HepG2 (cell line): ENCODE measurements around the gene CCNL1. TPM values are rescaled to one million over a fixed set of nuclear protein-coding genes. Genes with fewer than 3 reads are reported as not detected.

ENCODE experiments used
- BRD4 ChIP-seq: sonication (generic); formaldehyde crosslinking; IDR thresholded peaks from 2 replicates; pipeline ENCODE4 v1.4.0; 2020; ENCODE audit warnings: missing genetic modification reagents
- GTF3A ChIP-seq: sonication (generic); formaldehyde crosslinking; conservative IDR thresholded peaks from 2 replicates; pipeline ENCODE4 v1.4.0; 2020; ENCODE audit warnings: mild to moderate bottlenecking, missing genetic modification reagents
- HCFC1 ChIP-seq: fragments of 150-350 bp; IDR thresholded peaks from 2 replicates; pipeline ENCODE4 v1.6.1; 2014; ENCODE audit warnings: low read depth, low read length
- HIVEP1 ChIP-seq: sonication (generic); formaldehyde crosslinking; IDR thresholded peaks from 2 replicates; pipeline ENCODE4 v1.4.0; 2020; ENCODE audit warnings: mild to moderate bottlenecking, missing genetic modification reagents
- IKZF1 ChIP-seq: fragments of 450-650 bp; IDR thresholded peaks from 2 replicates; pipeline ENCODE4 v1.7.1; 2016
- KAT2B ChIP-seq: fragments of 150-350 bp; IDR thresholded peaks from 2 replicates; pipeline ENCODE4 v1.6.1; 2014; ENCODE audit warnings: low read depth, low read length, borderline replicate concordance
- KLF16 ChIP-seq, 2 experiments: sonication (generic) in 1 of 2; formaldehyde crosslinking in 1 of 2; IDR thresholded peaks; 2 replicates each; pipeline versions ENCODE4 v1.6.1 to v1.8.0; 2016 to 2023; ENCODE audit warnings: missing genetic modification reagents in 2 of 2, missing compliant biosample characterization in 1 of 2
- MTF1 ChIP-seq: sonication (generic); formaldehyde crosslinking; IDR thresholded peaks from 2 replicates; pipeline ENCODE4 v1.5.0; 2020; ENCODE audit warnings: missing genetic modification reagents
- NR2F1 ChIP-seq, 2 experiments: fragments of 450-650 bp in 1 of 2; formaldehyde crosslinking in 1 of 2; IDR thresholded peaks; 2 replicates each; pipeline versions ENCODE4 v1.5.0 to v1.6.1; 2016 to 2020; ENCODE audit warnings: mild to moderate bottlenecking in 1 of 2, missing compliant biosample characterization in 1 of 2, missing genetic modification reagents in 1 of 2, moderate library complexity in 1 of 2
- NR3C1 ChIP-seq: sonication (generic); formaldehyde crosslinking; IDR thresholded peaks from 2 replicates; pipeline ENCODE4 v1.4.0; 2020; ENCODE audit warnings: missing genetic modification reagents
- ONECUT2 ChIP-seq: sonication (generic); formaldehyde crosslinking; IDR thresholded peaks from 2 replicates; pipeline ENCODE4 v1.4.0; 2020; ENCODE audit warnings: missing genetic modification reagents
- PPARG ChIP-seq: conservative IDR thresholded peaks from 2 replicates; pipeline ENCODE4 v1.6.1; 2016; ENCODE audit warnings: missing biosample characterization, missing genetic modification reagents
- RARG ChIP-seq: sonication (generic); formaldehyde crosslinking; IDR thresholded peaks from 2 replicates; pipeline ENCODE4 v1.4.0; 2020; ENCODE audit warnings: low read depth, mild to moderate bottlenecking, missing genetic modification reagents
- RFXAP ChIP-seq: sonication (generic); formaldehyde crosslinking; IDR thresholded peaks from 2 replicates; pipeline ENCODE4 v1.4.0; 2020; ENCODE audit warnings: missing genetic modification reagents, borderline replicate concordance
- RORA ChIP-seq: sonication (generic); formaldehyde crosslinking; IDR thresholded peaks from 2 replicates; pipeline ENCODE4 v1.5.0; 2020; ENCODE audit warnings: mild to moderate bottlenecking, missing genetic modification reagents, moderate library complexity
- SMYD3 ChIP-seq: sonication (generic); formaldehyde crosslinking; IDR thresholded peaks from 2 replicates; pipeline ENCODE4 v1.8.1; 2023; ENCODE audit warnings: mild to moderate bottlenecking, missing genetic modification reagents
- SP4 ChIP-seq: sonication (generic); formaldehyde crosslinking; IDR thresholded peaks from 2 replicates; pipeline ENCODE4 v1.8.1; 2023; ENCODE audit warnings: mild to moderate bottlenecking, missing genetic modification reagents
- SRY ChIP-seq: sonication (generic); formaldehyde crosslinking; IDR thresholded peaks from 2 replicates; pipeline ENCODE4 v1.8.0; 2022; ENCODE audit warnings: mild to moderate bottlenecking, missing genetic modification reagents
- ZFP62 ChIP-seq: sonication (generic); formaldehyde crosslinking; IDR thresholded peaks from 2 replicates; pipeline ENCODE4 v1.4.0; 2020; ENCODE audit warnings: missing genetic modification reagents
- ZKSCAN5 ChIP-seq: sonication (generic); formaldehyde crosslinking; IDR thresholded peaks from 2 replicates; pipeline ENCODE4 v1.5.1; 2020; ENCODE audit warnings: mild to moderate bottlenecking, missing genetic modification reagents
- ZNF33A ChIP-seq: sonication (generic); formaldehyde crosslinking; IDR thresholded peaks from 2 replicates; pipeline ENCODE4 v1.5.1; 2020; ENCODE audit warnings: missing genetic modification reagents, mild to moderate bottlenecking, moderate library complexity, borderline replicate concordance
- ZNF430 ChIP-seq: sonication (generic); formaldehyde crosslinking; IDR thresholded peaks from 2 replicates; pipeline ENCODE4 v1.9.0; 2021; ENCODE audit warnings: mild to moderate bottlenecking, missing genetic modification reagents
- ZNF441 ChIP-seq: sonication (generic); formaldehyde crosslinking; IDR thresholded peaks from 2 replicates; pipeline ENCODE4 v1.7.0; 2021; ENCODE audit warnings: missing genetic modification reagents, borderline replicate concordance
- ZNF713 ChIP-seq: sonication (generic); formaldehyde crosslinking; IDR thresholded peaks from 2 replicates; pipeline ENCODE4 v1.4.0; 2020; ENCODE audit warnings: mild to moderate bottlenecking, missing genetic modification reagents
- ZSCAN25 ChIP-seq: sonication (generic); formaldehyde crosslinking; IDR thresholded peaks from 2 replicates; pipeline ENCODE4 v1.8.0; 2022; ENCODE audit warnings: mild to moderate bottlenecking, missing genetic modification reagents
- polyA plus RNA-seq, 8 experiments: library from polyadenylated mRNA; depleted of rRNA in 3 of 8; stranded (reverse) in 7 of 8; unstranded in 1 of 8; fragments of >200 nt; fragmentation: Illumina TruSeq in 4 of 8; extraction: Trizol in 4 of 8; gene quantifications; 2 replicates each; pipeline versions ENCODE4 v1.2.1 to v1.2.3, GENCODE V29; 2011 to 2016; ENCODE audit warnings: low read depth in 4 of 8, missing spikeins in 1 of 8, mixed read lengths in 1 of 8; ENCODE audit not compliant: insufficient read depth in 1 of 8
- total RNA-seq, 5 experiments: library from RNA; depleted of rRNA; stranded (reverse); fragments of >200 nt; fragmentation: Illumina TruSeq; extraction: Trizol; gene quantifications; 2 replicates each; pipeline ENCODE4 v1.2.3, GENCODE V29; 2016; ENCODE audit warnings: low read depth in 1 of 5
- TF ChIP-seq, protein P1 (sequence below): sonication (generic); formaldehyde crosslinking; IDR thresholded peaks from 2 replicates; pipeline ENCODE4 v1.9.0; 2022; ENCODE audit warnings: missing genetic modification reagents, mild to moderate bottlenecking, borderline replicate concordance
- TF ChIP-seq, protein P2 (sequence below): sonication (generic); formaldehyde crosslinking; IDR thresholded peaks from 2 replicates; pipeline ENCODE4 v1.4.0; 2020; ENCODE audit warnings: missing genetic modification reagents, borderline replicate concordance
- TF ChIP-seq, protein P3 (sequence below): sonication (generic); formaldehyde crosslinking; IDR thresholded peaks from 2 replicates; pipeline ENCODE4 v1.4.0; 2020; ENCODE audit warnings: mild to moderate bottlenecking, low read depth, missing genetic modification reagents

Gene CCNL1
- total and polyA plus RNA-seq, 2 of the 13 experiments (the other 11 are each of a cell fraction or from before 2014, with no cell fraction given): 151 to 303 TPM

DNA sequence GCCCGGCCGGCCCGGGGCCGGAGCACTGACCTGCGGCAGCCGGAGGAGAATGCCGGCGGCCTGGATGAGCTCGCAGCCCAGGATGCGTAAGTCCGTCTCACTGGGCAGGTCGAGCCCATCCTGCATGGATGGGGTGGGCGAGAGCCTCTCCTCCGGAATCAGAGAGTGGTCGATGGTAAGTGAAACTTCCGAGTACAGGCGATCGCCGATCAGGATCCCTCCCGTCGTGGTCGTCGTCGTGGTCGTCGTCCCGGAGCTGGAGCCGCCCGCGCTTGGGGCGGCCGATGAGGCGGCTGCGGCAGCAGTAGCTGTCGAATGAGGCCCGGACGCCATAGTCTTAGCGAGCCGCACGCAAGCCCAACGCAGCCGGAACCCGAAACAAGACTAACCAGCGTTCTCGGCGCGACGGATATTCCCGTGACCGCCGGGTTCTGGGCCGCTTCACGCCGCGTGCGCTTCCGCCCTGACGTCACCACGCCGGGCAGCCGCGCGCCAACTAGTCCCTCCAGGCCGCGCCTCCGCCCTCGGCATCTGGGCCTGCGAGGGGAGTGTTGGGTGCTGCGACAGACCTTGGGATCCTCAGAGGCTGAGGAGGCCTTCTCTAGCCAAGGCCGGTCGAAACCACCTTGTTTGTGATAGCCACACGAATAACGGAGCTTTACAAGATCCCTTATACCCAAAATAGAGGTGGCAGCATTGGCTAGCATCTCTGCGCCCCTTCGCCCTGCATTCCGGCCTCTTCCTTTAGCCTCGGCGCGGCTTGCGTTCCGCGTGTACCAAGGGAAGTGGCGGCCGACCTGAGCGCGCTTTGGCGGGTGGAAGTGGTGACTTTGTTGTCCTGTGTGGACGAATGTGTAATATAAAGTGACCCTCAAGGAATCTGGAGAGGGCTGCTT, at the start of gene CCNL1 (continued):
- TF ChIP-seq, protein P1, sequence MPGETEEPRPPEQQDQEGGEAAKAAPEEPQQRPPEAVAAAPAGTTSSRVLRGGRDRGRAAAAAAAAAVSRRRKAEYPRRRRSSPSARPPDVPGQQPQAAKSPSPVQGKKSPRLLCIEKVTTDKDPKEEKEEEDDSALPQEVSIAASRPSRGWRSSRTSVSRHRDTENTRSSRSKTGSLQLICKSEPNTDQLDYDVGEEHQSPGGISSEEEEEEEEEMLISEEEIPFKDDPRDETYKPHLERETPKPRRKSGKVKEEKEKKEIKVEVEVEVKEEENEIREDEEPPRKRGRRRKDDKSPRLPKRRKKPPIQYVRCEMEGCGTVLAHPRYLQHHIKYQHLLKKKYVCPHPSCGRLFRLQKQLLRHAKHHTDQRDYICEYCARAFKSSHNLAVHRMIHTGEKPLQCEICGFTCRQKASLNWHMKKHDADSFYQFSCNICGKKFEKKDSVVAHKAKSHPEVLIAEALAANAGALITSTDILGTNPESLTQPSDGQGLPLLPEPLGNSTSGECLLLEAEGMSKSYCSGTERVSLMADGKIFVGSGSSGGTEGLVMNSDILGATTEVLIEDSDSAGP (CRISPR knock-in tag): peak; percentile 96
- TF ChIP-seq KLF16 (CRISPR knock-in tag; IDR thresholded peaks at IDR 0.05) (peak; percentile 85 to 99; a peak in 3 of 4 replicates), ZSCAN25 (peak; percentile 92), ZKSCAN5 (CRISPR knock-in tag) (peak; percentile 47; the same call in 1 of the 2 replicates), NR3C1 (CRISPR knock-in tag) (no peak), IKZF1 (no peak), BRD4 (CRISPR knock-in tag) (peak; percentile 99), ZNF33A (CRISPR knock-in tag) (peak; percentile 95; the same call in 1 of the 2 replicates), HCFC1 (peak; percentile 67), HIVEP1 (CRISPR knock-in tag) (peak; percentile 91), RARG (peak; percentile 93; the same call in 1 of the 2 replicates), MTF1 (CRISPR knock-in tag) (no peak; the same call in 1 of the 2 replicates), ONECUT2 (CRISPR knock-in tag) (peak; percentile 69), GTF3A (CRISPR knock-in tag) (no peak), RFXAP (CRISPR knock-in tag) (peak; percentile 85), PPARG (no peak), SMYD3 (CRISPR knock-in tag) (peak; percentile 86), ZNF430 (CRISPR knock-in tag) (peak; percentile 89; the same call in 1 of the 2 replicates), SRY (CRISPR knock-in tag) (peak; percentile 94), SP4 (CRISPR knock-in tag) (peak; percentile 97), ZNF713 (CRISPR knock-in tag) (0 out of 2 replicates have a peak, but pooled peaks have one; percentile 73), ZFP62 (CRISPR knock-in tag) (no peak; the same call in 1 of the 2 replicates), RORA (CRISPR knock-in tag) (no peak), ZNF441 (CRISPR knock-in tag) (peak; percentile 91; the same call in 1 of the 2 replicates), KAT2B (no peak), NR2F1 (CRISPR knock-in tag; IDR thresholded peaks at IDR 0.05) (no peak)
- TF ChIP-seq, protein P2, sequence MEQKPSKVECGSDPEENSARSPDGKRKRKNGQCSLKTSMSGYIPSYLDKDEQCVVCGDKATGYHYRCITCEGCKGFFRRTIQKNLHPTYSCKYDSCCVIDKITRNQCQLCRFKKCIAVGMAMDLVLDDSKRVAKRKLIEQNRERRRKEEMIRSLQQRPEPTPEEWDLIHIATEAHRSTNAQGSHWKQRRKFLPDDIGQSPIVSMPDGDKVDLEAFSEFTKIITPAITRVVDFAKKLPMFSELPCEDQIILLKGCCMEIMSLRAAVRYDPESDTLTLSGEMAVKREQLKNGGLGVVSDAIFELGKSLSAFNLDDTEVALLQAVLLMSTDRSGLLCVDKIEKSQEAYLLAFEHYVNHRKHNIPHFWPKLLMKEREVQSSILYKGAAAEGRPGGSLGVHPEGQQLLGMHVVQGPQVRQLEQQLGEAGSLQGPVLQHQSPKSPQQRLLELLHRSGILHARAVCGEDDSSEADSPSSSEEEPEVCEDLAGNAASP (CRISPR knock-in tag): peak; percentile 80
- TF ChIP-seq, protein P3, sequence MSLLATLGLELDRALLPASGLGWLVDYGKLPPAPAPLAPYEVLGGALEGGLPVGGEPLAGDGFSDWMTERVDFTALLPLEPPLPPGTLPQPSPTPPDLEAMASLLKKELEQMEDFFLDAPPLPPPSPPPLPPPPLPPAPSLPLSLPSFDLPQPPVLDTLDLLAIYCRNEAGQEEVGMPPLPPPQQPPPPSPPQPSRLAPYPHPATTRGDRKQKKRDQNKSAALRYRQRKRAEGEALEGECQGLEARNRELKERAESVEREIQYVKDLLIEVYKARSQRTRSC (CRISPR knock-in tag): peak; percentile 83; the same call in 1 of the 2 replicates
